Stomach (tissue), 9 donors: ENCODE measurements around the gene THBS1. TPM values are rescaled to one million over a fixed set of nuclear protein-coding genes. Genes with fewer than 3 reads are reported as not detected.

Experiments
- DNase-seq, 2 donors: peaks; one replicate each; pipeline versions ENCODE4 v3.0.0 to v3.0.0-alpha.2; 2013 to 2019
- H3K27ac ChIP-seq, 5 donors: fragments of 200-600 bp in 4 of 5; sonication (generic) in 4 of 5; one replicate each; pipeline ENCODE4 v1.5.1; 2013 to 2019; ENCODE audit warnings: mild to moderate bottlenecking in 1 of 5, moderate library complexity in 1 of 5
- H3K27me3 ChIP-seq, 3 donors: fragments of 200-600 bp; sonication (generic); one replicate each; pipeline ENCODE4 v1.5.1; 2017 to 2019; ENCODE audit warnings: mixed run types in 1 of 3
- H3K36me3 ChIP-seq, 4 donors: fragments of 200-600 bp; sonication (generic); 1 replicate in 3 of 4; 2 replicates in 1 of 4; pipeline ENCODE4 v1.5.1; 2016 to 2019
- H3K4me1 ChIP-seq, 4 donors: fragments of 200-600 bp; sonication (generic); one replicate each; pipeline ENCODE4 v1.5.1; 2016 to 2019
- H3K4me3 ChIP-seq, 4 donors: fragments of 200-600 bp; sonication (generic) in 3 of 4; one replicate each; pipeline ENCODE4 v1.5.1; 2016 to 2019; ENCODE audit warnings: mild to moderate bottlenecking in 1 of 4
- H3K9me3 ChIP-seq, 4 donors: fragments of 200-600 bp; sonication (generic); one replicate each; pipeline ENCODE4 v1.5.1; 2016 to 2019
- EP300 ChIP-seq: sonication (generic); formaldehyde crosslinking; IDR thresholded peaks from one replicate; pipeline ENCODE4 v1.6.1; 2017; ENCODE audit warnings: antibody characterized with exemption
- POLR2A ChIP-seq, 4 donors: fragments of 450-650 bp; IDR thresholded peaks; one replicate each; pipeline ENCODE4 v1.6.1; 2016; ENCODE audit warnings: antibody characterized with exemption in 4 of 4, control low read depth in 2 of 4, mild to moderate bottlenecking in 1 of 4, moderate library complexity in 1 of 4
- POLR2AphosphoS5 ChIP-seq, 3 donors: sonication (generic); formaldehyde crosslinking; IDR thresholded peaks; one replicate each; pipeline ENCODE4 v1.6.1; 2016; ENCODE audit warnings: antibody characterized with exemption in 3 of 3
- WGBS, 5 donors: extraction: QIAGEN DNeasy Blood & Tissue Kit in 3 of 5; methylation state at CpG; one replicate each; pipeline versions ENCODE4 v1.1.5 to v1.1.7; 2013 to 2018; 5-methylcytosine and 5-hydroxymethylcytosine counted together
- intact Hi-C: fragments of 100-400 bp; cut with DNase I; formaldehyde crosslinking; loops from one replicate; pipeline ENCODE4 v1.15.1; 2023; ENCODE audit warnings: low total_unique reads
- polyA plus RNA-seq, 3 donors: library from polyadenylated mRNA; stranded (reverse); fragments of 200-250 nt; gene quantifications; one replicate each; pipeline ENCODE4 v1.2.3, GENCODE V29; 2013
- total RNA-seq, 5 donors: library from RNA; depleted of rRNA; stranded (reverse); fragments of >200 nt; gene quantifications; one replicate each; pipeline versions ENCODE4 v1.1.0 to v1.2.3, GENCODE V29; 2014 to 2016
- TF ChIP-seq, protein P1 (sequence below), 7 experiments: fragments of 450-650 bp in 4 of 7; fragments of 200-600 bp in 3 of 7; sonication (generic) in 3 of 7; IDR thresholded peaks; one replicate each; pipeline ENCODE4 v1.5.1; 2016 to 2019; ENCODE audit warnings: antibody characterized with exemption in 7 of 7, control low read depth in 2 of 7, mild to moderate bottlenecking in 1 of 7
- donor health status: healthy with polysubstance abuse.
- donor health status: Bipolar disorder and iron deficiency.
- donor health status: healthy.

THBS1 gene
- total and polyA plus RNA-seq, 8 donors: 12.9 to 842 (median 179) TPM

- WGBS, 5 donors: 89 to 95% (median 90%) methylated on average over 2 of the region's 2 CpGs
Observed at GRCh38 chr15:39608185-39609139, 27.6 kb downstream of the THBS1 start.

DNA sequence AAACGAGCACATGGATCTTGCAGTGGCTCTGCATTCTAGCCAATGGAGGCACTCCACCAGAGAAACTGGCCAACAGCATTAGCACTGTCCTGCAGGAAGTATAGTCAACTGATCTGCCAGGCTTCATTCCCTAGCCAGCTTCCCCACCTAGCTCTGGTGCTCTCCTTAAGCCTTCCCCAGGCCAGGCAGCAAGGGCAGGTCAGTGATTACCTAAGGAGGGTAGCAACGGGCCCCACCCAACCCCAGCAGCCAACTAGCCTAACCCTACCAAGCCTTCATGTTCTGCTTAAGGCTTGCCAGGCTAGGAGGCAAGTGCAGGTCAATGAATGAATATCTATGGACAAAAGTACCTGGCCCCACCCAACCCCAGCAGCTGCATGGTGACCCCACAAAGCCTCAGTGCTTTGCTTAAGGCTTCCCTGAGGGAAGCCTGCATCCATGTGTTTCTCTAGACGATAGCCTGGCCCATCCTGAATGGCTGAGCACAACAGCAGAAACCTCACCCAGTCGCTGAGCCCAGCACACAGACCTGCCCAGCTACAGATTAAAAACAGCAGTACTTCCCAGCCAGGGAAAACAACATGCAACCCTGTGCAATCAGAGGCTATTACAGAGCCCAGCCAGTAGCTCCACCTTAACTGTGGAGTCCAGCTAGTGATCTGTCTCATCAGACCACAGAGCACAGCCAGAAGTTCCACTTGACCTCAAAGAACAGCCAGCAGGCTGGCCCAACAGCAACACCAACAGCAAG is 28.5 kb downstream of the THBS1 start:
- H3K4me3 ChIP-seq: no peak overlapping the region
- H3K27ac ChIP-seq: peak overlapping the region in 2 of 5 donors; percentile 3 to 30
- intact Hi-C loops: no loop called here
- TF ChIP-seq, protein P1, sequence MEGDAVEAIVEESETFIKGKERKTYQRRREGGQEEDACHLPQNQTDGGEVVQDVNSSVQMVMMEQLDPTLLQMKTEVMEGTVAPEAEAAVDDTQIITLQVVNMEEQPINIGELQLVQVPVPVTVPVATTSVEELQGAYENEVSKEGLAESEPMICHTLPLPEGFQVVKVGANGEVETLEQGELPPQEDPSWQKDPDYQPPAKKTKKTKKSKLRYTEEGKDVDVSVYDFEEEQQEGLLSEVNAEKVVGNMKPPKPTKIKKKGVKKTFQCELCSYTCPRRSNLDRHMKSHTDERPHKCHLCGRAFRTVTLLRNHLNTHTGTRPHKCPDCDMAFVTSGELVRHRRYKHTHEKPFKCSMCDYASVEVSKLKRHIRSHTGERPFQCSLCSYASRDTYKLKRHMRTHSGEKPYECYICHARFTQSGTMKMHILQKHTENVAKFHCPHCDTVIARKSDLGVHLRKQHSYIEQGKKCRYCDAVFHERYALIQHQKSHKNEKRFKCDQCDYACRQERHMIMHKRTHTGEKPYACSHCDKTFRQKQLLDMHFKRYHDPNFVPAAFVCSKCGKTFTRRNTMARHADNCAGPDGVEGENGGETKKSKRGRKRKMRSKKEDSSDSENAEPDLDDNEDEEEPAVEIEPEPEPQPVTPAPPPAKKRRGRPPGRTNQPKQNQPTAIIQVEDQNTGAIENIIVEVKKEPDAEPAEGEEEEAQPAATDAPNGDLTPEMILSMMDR (IDR thresholded peaks at IDR 0.05): no peak
- no peaks in the 10 kb centered on the region for H3K4me1 ChIP-seq
- H3K9me3 ChIP-seq: peaks cover 7 to 44% (median 20%) of the 10 kb centered on the region in 4 donors
- peak in 1 of 2 donors; percentile 45 for DNase-seq
- H3K27me3 ChIP-seq: no peaks in the 10 kb centered on the region
- 56 to 77% (median 71%) methylated on average over 4 of the region's 4 CpGs for WGBS, 5 donors
- H3K36me3 ChIP-seq: no peaks in the 10 kb centered on the region

More at GRCh38 chr15:39608185-39609139, 27.6 kb downstream of the THBS1 start:
- H3K36me3 ChIP-seq: no peaks in the 10 kb centered on the region
- H3K9me3 ChIP-seq: peaks cover 7 to 35% (median 20%) of the 10 kb centered on the region in 4 donors
- TF ChIP-seq POLR2A (IDR thresholded peaks at IDR 0.05) (no peak), POLR2AphosphoS5 (IDR thresholded peaks at IDR 0.05) (no peak), EP300 (no peak)
- TF ChIP-seq, protein P1 (IDR thresholded peaks at IDR 0.05): no peak
- no peak overlapping the region for H3K4me3 ChIP-seq
- no peaks in the 10 kb centered on the region for H3K27me3 ChIP-seq
- H3K4me1 ChIP-seq: no peaks in the 10 kb centered on the region
- peak overlapping the region in 2 of 5 donors; percentile 3 to 30 for H3K27ac ChIP-seq
- intact Hi-C loops: no loop called here
- DNase-seq: no peak

- DNase-seq: no peak
- Histone ChIP-seq H3K36me3 (no peaks in the 10 kb centered on the region), H3K9me3 (peaks cover 7 to 50% (median 20%) of the 10 kb centered on the region in 4 donors), H3K4me3 (no peak overlapping the region), H3K27ac (no peak overlapping the region), H3K4me1 (no peaks in the 10 kb centered on the region), H3K27me3 (no peaks in the 10 kb centered on the region)
- TF ChIP-seq, protein P1 (IDR thresholded peaks at IDR 0.05): no peak
- TF ChIP-seq POLR2A (IDR thresholded peaks at IDR 0.05): no peak
- TF ChIP-seq EP300: no peak
- TF ChIP-seq POLR2AphosphoS5 (IDR thresholded peaks at IDR 0.05): no peak
- intact Hi-C loops: no loop called here
Observed at GRCh38 chr15:39610665-39611064, 29.8 kb downstream of the THBS1 start.

DNA sequence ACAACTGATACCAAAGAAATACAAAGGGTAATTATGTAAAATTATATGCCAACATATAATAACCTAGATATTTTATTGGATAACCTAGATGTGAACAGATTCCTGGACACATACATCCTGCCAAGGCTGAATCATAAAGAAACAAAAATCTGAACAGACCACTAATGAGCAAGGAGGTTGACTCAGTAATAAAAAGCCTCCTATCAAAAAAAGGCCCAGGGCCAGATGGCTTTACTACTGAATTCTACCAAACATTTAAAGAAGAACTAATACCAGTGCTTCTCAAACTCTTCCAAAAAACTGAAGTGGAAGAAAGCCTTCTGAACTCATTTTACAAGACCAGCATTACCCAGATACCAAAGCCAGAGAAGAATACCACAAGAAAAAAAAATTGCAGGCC is 32.4 kb downstream of the THBS1 start:
- TF ChIP-seq POLR2A (IDR thresholded peaks at IDR 0.05) (no peak), EP300 (no peak), POLR2AphosphoS5 (IDR thresholded peaks at IDR 0.05) (no peak)
- TF ChIP-seq, protein P1 (IDR thresholded peaks at IDR 0.05): no peak
- no peaks in the 10 kb centered on the region for H3K36me3 ChIP-seq
- no peak overlapping the region for H3K4me3 ChIP-seq
- H3K4me1 ChIP-seq: no peaks in the 10 kb centered on the region
- DNase-seq: no peak
- no peaks in the 10 kb centered on the region for H3K27me3 ChIP-seq
- intact Hi-C loops: no loop called here
- no peak overlapping the region for H3K27ac ChIP-seq
- peaks cover 7 to 50% (median 20%) of the 10 kb centered on the region in 4 donors for H3K9me3 ChIP-seq
